Smooth muscle cell (in vitro differentiated cells): ENCODE results near the gene AMOTL1. TPM values are rescaled to one million over a fixed set of nuclear protein-coding genes. Genes with fewer than 3 reads are reported as not detected.

ENCODE experiments used
- DNase-seq: peaks from one replicate; lab custom pipeline; 2025; ENCODE audit not compliant: unreplicated experiment; lab: John Stamatoyannopoulos, UW
- H2AFZ ChIP-seq: fragments of 200-600 bp; sonication (generic); 2 replicates; pipeline ENCODE4 v1.6.0; 2016; ENCODE audit warnings: antibody characterized with exemption, low read depth, mild to moderate bottlenecking
- H3F3A ChIP-seq: fragments of 200-600 bp; sonication (generic); 2 replicates; pipeline ENCODE4 v1.6.0; 2017; ENCODE audit warnings: antibody characterized with exemption, low read depth
- H3K27ac ChIP-seq: fragments of 200-600 bp; sonication (generic); 2 replicates; pipeline ENCODE4 v1.5.1; 2016; ENCODE audit warnings: low read depth, mild to moderate bottlenecking
- H3K27me3 ChIP-seq: fragments of 200-600 bp; sonication (generic); 2 replicates; pipeline ENCODE4 v1.6.1; 2016; ENCODE audit warnings: low read depth, mild to moderate bottlenecking
- H3K36me3 ChIP-seq: fragments of 200-600 bp; sonication (generic); 2 replicates; pipeline ENCODE4 v1.5.1; 2016; ENCODE audit warnings: low read depth
- H3K4me1 ChIP-seq: fragments of 200-600 bp; sonication (generic); 2 replicates; pipeline ENCODE4 v1.5.1; 2016; ENCODE audit warnings: low read depth
- H3K4me2 ChIP-seq: fragments of 200-600 bp; sonication (generic); 2 replicates; pipeline ENCODE4 v1.6.0; 2016; ENCODE audit warnings: mild to moderate bottlenecking
- H3K4me3 ChIP-seq: fragments of 200-600 bp; sonication (generic); 2 replicates; pipeline ENCODE4 v1.5.1; 2016; ENCODE audit warnings: mild to moderate bottlenecking
- H3K79me2 ChIP-seq: fragments of 200-600 bp; sonication (generic); 2 replicates; pipeline ENCODE4 v1.6.0; 2016; ENCODE audit warnings: low read depth, mild to moderate bottlenecking
- H3K9ac ChIP-seq: fragments of 200-600 bp; sonication (generic); 2 replicates; pipeline ENCODE4 v1.6.0; 2016; ENCODE audit warnings: low read depth
- H3K9me3 ChIP-seq: fragments of 200-600 bp; sonication (generic); replicated peaks from 2 replicates; pipeline ENCODE4 v1.5.1; 2016; ENCODE audit warnings: low read depth
- H4K20me1 ChIP-seq: fragments of 200-600 bp; sonication (generic); 2 replicates; pipeline ENCODE4 v1.6.0; 2016; ENCODE audit warnings: low read depth
- WGBS: methylation state at CpG from one replicate; pipeline ENCODE4 v1.1.7; 2016; ENCODE audit warnings: low lambda C conversion rate; 5-methylcytosine and 5-hydroxymethylcytosine counted together
- polyA plus RNA-seq: library from polyadenylated mRNA; unstranded; fragments of >200 nt; fragmentation: Nextera tagmentation; extraction: Ambion mirVana; gene quantifications from 2 replicates; pipeline ENCODE4 v1.2.1, GENCODE V29; 2016
- total RNA-seq: library from RNA; depleted of rRNA; stranded (reverse); fragments of >200 nt; gene quantifications from 2 replicates; pipeline ENCODE4 v1.2.3, GENCODE V29; 2014
- TF ChIP-seq, protein P1 (sequence below): fragments of 200-600 bp; sonication (generic); IDR thresholded peaks from 2 replicates; pipeline ENCODE4 v1.5.1; 2017; ENCODE audit warnings: borderline replicate concordance, mild to moderate bottlenecking, antibody characterized with exemption; ENCODE audit not compliant: insufficient read depth, poor library complexity, severe bottlenecking

AMOTL1 gene
- total and polyA plus RNA-seq, 2 experiments from 2014 or later: 23.4 to 61.0 TPM

DNA sequence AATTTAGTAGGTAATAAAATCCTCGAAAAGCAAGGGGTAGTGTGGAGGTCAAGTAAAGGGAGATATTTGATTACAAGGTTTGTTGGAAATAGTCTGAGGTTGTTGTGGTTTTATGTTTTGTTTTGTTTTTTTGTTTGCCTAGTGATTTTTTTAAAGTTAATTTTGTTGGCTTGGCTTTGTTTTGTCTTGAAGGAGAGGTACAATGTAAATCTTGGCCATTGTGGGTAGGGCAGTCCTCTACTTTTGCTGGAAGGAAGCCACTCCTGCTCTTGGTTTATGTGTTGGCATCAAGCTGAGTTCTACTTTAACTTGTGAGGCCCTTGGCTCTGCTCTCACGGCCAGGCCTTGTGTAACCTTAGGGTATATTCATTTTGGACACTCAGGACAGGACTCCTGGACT lies 3.2 kb downstream of the AMOTL1 start:
- H2AFZ ChIP-seq: no peak overlapping the region
- H3K79me2 ChIP-seq: peaks cover 81% of the 10 kb centered on the region
- H3K36me3 ChIP-seq: no peaks in the 10 kb centered on the region
- H4K20me1 ChIP-seq: peaks cover 71% of the 10 kb centered on the region
- TF ChIP-seq, protein P1, sequence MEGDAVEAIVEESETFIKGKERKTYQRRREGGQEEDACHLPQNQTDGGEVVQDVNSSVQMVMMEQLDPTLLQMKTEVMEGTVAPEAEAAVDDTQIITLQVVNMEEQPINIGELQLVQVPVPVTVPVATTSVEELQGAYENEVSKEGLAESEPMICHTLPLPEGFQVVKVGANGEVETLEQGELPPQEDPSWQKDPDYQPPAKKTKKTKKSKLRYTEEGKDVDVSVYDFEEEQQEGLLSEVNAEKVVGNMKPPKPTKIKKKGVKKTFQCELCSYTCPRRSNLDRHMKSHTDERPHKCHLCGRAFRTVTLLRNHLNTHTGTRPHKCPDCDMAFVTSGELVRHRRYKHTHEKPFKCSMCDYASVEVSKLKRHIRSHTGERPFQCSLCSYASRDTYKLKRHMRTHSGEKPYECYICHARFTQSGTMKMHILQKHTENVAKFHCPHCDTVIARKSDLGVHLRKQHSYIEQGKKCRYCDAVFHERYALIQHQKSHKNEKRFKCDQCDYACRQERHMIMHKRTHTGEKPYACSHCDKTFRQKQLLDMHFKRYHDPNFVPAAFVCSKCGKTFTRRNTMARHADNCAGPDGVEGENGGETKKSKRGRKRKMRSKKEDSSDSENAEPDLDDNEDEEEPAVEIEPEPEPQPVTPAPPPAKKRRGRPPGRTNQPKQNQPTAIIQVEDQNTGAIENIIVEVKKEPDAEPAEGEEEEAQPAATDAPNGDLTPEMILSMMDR: no peak
- H3K27me3 ChIP-seq: no peaks in the 10 kb centered on the region
- peak overlapping the region; percentile 96 for H3K4me2 ChIP-seq
- no peak for DNase-seq
- H3F3A ChIP-seq: peaks cover 19% of the 10 kb centered on the region
- H3K9ac ChIP-seq: no peak overlapping the region
- H3K9me3 ChIP-seq: no peaks in the 10 kb centered on the region
- peak overlapping the region; percentile 91 for H3K4me3 ChIP-seq
- H3K4me1 ChIP-seq: peaks cover 32% of the 10 kb centered on the region
- WGBS: 58% methylated on average over 2 of the region's 2 CpGs
- H3K27ac ChIP-seq: no peak overlapping the region

DNA sequence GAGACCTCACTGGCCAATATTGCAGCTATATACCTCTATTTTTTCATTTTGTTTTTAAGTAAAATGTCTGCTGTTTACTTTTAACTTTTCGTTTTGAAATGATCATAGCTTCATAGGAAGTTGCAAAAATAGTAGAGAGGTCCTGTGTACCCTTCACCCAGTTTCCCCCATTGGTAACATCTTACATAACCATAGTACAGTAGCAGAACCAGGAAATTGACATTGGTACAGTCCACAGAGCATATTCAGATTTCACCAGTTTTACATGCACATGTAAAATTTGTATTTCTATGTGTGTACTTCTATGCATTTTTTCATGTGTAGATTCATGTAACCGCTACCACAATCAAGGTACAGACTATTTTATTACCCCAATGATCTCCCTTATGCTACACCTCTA lies 3.8 kb downstream of the AMOTL1 start:
- H3K27ac ChIP-seq: no peak overlapping the region
- no peak overlapping the region for H3K4me2 ChIP-seq
- peaks cover 18% of the 10 kb centered on the region for H3F3A ChIP-seq
- peaks cover 77% of the 10 kb centered on the region for H4K20me1 ChIP-seq
- H3K36me3 ChIP-seq: no peaks in the 10 kb centered on the region
- H3K9me3 ChIP-seq: no peaks in the 10 kb centered on the region
- DNase-seq: no peak
- H3K4me1 ChIP-seq: peaks cover 36% of the 10 kb centered on the region
- no peak overlapping the region for H3K9ac ChIP-seq
- H2AFZ ChIP-seq: no peak overlapping the region
- 95% methylated on average over 2 of the region's 2 CpGs for WGBS
- peaks cover 87% of the 10 kb centered on the region for H3K79me2 ChIP-seq
- H3K4me3 ChIP-seq: peak overlapping the region; percentile 14
- TF ChIP-seq, protein P1: no peak
- no peaks in the 10 kb centered on the region for H3K27me3 ChIP-seq

DNA sequence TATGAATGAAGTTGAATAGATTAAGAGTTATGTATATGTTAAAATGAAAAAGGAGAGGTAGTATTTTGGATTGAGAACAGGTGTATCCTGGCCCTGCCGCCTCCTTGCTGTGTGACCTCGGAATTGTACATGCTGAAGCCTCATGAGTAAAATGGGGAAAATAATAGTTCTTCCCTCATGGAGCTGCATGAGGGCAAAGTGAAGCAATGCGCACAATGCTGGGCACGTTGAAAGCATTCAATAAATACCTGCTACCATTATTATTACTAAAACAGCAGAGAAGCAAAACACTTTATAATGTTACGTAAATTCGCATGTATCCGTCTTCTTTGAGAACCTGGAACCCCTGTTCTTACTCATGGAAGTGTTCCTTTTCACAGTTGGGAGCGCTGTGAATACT lies 5.7 kb downstream of the AMOTL1 start:
- no peak for DNase-seq
- H4K20me1 ChIP-seq: peaks cover 95% of the 10 kb centered on the region
- peak overlapping the region; percentile 8 for H3K27ac ChIP-seq
- H3K4me3 ChIP-seq: no peak overlapping the region
- peak overlapping the region; percentile 11 for H3K4me2 ChIP-seq
- 97% methylated on average over 8 of the region's 8 CpGs for whole genome bisulfite sequencing
- peaks cover 34% of the 10 kb centered on the region for H3K4me1 ChIP-seq
- no peak overlapping the region for H3K9ac ChIP-seq
- H3K36me3 ChIP-seq: no peaks in the 10 kb centered on the region
- H3K27me3 ChIP-seq: no peaks in the 10 kb centered on the region
- no peaks in the 10 kb centered on the region for H3K9me3 ChIP-seq
- H3K79me2 ChIP-seq: peaks cover 100% of the 10 kb centered on the region
- TF ChIP-seq, protein P1: no peak
- no peak overlapping the region for H2AFZ ChIP-seq
- peaks cover 18% of the 10 kb centered on the region for H3F3A ChIP-seq

DNA sequence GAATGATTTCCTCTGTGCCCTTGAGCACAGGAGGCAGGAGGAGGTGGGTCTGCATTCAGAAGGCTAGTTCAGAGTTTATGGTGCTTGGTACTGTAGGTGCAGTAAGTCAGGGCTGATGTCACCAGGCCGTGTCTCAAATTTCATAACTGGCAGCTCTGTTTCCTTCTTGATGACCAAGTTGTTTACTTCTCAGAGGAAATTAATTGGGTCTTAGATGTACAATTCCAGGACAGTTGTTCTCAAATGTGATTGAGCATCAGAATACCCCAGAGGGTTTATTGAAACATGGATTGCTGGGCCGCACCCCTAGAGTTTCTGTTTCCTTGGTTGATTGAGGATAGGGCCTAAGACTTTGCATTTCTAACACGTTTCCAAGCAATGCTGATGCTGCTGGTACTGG lies 6.2 kb downstream of the AMOTL1 start:
- Histone ChIP-seq H3K79me2 (peaks cover 100% of the 10 kb centered on the region), H3K4me1 (peaks cover 34% of the 10 kb centered on the region), H3K4me3 (no peak overlapping the region), H2AFZ (no peak overlapping the region), H3K36me3 (no peaks in the 10 kb centered on the region), H3K9ac (no peak overlapping the region), H3K9me3 (no peaks in the 10 kb centered on the region), H3K27me3 (no peaks in the 10 kb centered on the region), H3F3A (peaks cover 15% of the 10 kb centered on the region), H3K4me2 (peak overlapping the region; percentile 11), H3K27ac (peak overlapping the region; percentile 8), H4K20me1 (peaks cover 99% of the 10 kb centered on the region)
- TF ChIP-seq, protein P1: no peak
- DNase-seq: no peak
- WGBS: 87% methylated on average over 3 of the region's 3 CpGs
